HK-2 (cell line): Measurements from ENCODE around the gene CADPS2.
"Not testable (repeated sequence)": the region's sequence is repeated elsewhere in the genome, so short reads cannot be mapped to it uniquely, and the experiment has no call there.

Source experiments
- DNase-seq: peaks from one replicate; pipeline ENCODE4 v3.0.0-alpha.2; 2018; ENCODE audit not compliant: unreplicated experiment

CADPS2 gene

GRCh38 chr7:122291189-122291588 lies 595.1 kb downstream of the CADPS2 start:
- DNase-seq = no peak

GRCh38 chr7:122290476-122290875 lies 595.8 kb downstream of the CADPS2 start:
- DNase-seq = no peak

GRCh38 chr7:122289426-122289825 lies 596.8 kb downstream of the CADPS2 start:
- DNase-seq = no peak

GRCh38 chr7:122284608-122285007 lies 601.7 kb downstream of the CADPS2 start:
- DNase-seq = not testable (repeated sequence)

- DNase-seq = no peak
Measured at GRCh38 chr7:122273117-122273516, 613.1 kb downstream of the CADPS2 start.

GRCh38 chr7:122269241-122269640 lies 617.0 kb downstream of the CADPS2 start:
- no peak for DNase-seq
